Measurements from ENCODE around the gene MST1R. TPM values are rescaled to one million over a fixed set of nuclear protein-coding genes. Genes with fewer than 3 reads are reported as not detected.

Gene MST1R
- total and polyA plus RNA-seq, 9 of the 15 experiments (the other 6 are each of a cell fraction or from before 2014, with no cell fraction given), result 1.3 to 10.0 (median 3.8) TPM

DNA sequence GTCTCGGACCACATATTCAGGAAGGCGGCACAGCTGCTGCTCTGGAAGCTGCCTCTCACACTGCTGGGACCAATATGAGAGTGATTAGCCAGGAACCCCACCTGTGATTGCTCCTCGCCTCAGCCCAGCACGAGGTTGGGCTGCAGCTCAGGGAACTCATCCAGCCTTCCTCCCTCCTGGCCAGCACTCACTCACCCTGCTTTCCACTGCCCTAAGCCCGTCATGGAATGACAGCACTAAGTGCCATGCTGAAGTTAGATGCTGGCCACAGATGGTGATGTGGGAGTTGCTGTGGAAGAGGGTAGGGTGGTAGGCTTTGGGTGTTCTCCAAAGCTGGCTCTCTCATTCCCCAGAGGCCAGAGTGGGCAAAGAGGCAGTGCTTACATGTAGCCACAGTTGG lies 7.3 kb downstream of the MST1R start (continued):
- TF ChIP-seq, protein P1, sequence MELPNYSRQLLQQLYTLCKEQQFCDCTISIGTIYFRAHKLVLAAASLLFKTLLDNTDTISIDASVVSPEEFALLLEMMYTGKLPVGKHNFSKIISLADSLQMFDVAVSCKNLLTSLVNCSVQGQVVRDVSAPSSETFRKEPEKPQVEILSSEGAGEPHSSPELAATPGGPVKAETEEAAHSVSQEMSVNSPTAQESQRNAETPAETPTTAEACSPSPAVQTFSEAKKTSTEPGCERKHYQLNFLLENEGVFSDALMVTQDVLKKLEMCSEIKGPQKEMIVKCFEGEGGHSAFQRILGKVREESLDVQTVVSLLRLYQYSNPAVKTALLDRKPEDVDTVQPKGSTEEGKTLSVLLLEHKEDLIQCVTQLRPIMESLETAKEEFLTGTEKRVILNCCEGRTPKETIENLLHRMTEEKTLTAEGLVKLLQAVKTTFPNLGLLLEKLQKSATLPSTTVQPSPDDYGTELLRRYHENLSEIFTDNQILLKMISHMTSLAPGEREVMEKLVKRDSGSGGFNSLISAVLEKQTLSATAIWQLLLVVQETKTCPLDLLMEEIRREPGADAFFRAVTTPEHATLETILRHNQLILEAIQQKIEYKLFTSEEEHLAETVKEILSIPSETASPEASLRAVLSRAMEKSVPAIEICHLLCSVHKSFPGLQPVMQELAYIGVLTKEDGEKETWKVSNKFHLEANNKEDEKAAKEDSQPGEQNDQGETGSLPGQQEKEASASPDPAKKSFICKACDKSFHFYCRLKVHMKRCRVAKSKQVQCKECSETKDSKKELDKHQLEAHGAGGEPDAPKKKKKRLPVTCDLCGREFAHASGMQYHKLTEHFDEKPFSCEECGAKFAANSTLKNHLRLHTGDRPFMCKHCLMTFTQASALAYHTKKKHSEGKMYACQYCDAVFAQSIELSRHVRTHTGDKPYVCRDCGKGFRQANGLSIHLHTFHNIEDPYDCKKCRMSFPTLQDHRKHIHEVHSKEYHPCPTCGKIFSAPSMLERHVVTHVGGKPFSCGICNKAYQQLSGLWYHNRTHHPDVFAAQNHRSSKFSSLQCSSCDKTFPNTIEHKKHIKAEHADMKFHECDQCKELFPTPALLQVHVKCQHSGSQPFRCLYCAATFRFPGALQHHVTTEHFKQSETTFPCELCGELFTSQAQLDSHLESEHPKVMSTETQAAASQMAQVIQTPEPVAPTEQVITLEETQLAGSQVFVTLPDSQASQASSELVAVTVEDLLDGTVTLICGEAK (IDR thresholded peaks at IDR 0.05), result no peak
- TF ChIP-seq, protein P1 (CRISPR knock-in tag; IDR thresholded peaks at IDR 0.05), result no peak
- TF ChIP-seq TFAM (CRISPR knock-in tag; conservative IDR thresholded peaks at IDR 0.05) (no peak), SRSF1 (IDR thresholded peaks at IDR 0.05; ENCODE audit: low read depth, low read length) (no peak), POLR2G (IDR thresholded peaks at IDR 0.05; ENCODE audit: low read depth, low read length) (no peak), FOXJ3 (CRISPR knock-in tag; IDR thresholded peaks at IDR 0.05) (no peak)
- TF ChIP-seq, protein P2, sequence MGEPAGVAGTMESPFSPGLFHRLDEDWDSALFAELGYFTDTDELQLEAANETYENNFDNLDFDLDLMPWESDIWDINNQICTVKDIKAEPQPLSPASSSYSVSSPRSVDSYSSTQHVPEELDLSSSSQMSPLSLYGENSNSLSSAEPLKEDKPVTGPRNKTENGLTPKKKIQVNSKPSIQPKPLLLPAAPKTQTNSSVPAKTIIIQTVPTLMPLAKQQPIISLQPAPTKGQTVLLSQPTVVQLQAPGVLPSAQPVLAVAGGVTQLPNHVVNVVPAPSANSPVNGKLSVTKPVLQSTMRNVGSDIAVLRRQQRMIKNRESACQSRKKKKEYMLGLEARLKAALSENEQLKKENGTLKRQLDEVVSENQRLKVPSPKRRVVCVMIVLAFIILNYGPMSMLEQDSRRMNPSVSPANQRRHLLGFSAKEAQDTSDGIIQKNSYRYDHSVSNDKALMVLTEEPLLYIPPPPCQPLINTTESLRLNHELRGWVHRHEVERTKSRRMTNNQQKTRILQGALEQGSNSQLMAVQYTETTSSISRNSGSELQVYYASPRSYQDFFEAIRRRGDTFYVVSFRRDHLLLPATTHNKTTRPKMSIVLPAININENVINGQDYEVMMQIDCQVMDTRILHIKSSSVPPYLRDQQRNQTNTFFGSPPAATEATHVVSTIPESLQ (CRISPR knock-in tag; IDR thresholded peaks at IDR 0.05), result no peak
- TF ChIP-seq, protein P3, sequence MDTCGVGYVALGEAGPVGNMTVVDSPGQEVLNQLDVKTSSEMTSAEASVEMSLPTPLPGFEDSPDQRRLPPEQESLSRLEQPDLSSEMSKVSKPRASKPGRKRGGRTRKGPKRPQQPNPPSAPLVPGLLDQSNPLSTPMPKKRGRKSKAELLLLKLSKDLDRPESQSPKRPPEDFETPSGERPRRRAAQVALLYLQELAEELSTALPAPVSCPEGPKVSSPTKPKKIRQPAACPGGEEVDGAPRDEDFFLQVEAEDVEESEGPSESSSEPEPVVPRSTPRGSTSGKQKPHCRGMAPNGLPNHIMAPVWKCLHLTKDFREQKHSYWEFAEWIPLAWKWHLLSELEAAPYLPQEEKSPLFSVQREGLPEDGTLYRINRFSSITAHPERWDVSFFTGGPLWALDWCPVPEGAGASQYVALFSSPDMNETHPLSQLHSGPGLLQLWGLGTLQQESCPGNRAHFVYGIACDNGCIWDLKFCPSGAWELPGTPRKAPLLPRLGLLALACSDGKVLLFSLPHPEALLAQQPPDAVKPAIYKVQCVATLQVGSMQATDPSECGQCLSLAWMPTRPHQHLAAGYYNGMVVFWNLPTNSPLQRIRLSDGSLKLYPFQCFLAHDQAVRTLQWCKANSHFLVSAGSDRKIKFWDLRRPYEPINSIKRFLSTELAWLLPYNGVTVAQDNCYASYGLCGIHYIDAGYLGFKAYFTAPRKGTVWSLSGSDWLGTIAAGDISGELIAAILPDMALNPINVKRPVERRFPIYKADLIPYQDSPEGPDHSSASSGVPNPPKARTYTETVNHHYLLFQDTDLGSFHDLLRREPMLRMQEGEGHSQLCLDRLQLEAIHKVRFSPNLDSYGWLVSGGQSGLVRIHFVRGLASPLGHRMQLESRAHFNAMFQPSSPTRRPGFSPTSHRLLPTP (IDR thresholded peaks at IDR 0.05; ENCODE audit: borderline replicate concordance, extremely low read depth, insufficient read length), result no peak
- TF ChIP-seq, protein P4, sequence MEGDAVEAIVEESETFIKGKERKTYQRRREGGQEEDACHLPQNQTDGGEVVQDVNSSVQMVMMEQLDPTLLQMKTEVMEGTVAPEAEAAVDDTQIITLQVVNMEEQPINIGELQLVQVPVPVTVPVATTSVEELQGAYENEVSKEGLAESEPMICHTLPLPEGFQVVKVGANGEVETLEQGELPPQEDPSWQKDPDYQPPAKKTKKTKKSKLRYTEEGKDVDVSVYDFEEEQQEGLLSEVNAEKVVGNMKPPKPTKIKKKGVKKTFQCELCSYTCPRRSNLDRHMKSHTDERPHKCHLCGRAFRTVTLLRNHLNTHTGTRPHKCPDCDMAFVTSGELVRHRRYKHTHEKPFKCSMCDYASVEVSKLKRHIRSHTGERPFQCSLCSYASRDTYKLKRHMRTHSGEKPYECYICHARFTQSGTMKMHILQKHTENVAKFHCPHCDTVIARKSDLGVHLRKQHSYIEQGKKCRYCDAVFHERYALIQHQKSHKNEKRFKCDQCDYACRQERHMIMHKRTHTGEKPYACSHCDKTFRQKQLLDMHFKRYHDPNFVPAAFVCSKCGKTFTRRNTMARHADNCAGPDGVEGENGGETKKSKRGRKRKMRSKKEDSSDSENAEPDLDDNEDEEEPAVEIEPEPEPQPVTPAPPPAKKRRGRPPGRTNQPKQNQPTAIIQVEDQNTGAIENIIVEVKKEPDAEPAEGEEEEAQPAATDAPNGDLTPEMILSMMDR (IDR thresholded peaks at IDR 0.05 in 2 of 3, conservative IDR thresholded peaks at IDR 0.05 in 1 of 3; ENCODE audit: insufficient read depth in 2 of 3, low read depth in 1 of 3, low read length in 3 of 3), result no peak
